Stimulated activated CD8-positive, alpha-beta memory T cell treated with anti-CD3 and anti-CD28 coated beads, Interleukin-7, amount 100 ng/mL, for 1 hour (primary cell): ENCODE results near the gene NHP2.
"Not testable (repeated sequence)": the region's sequence is repeated elsewhere in the genome, so short reads cannot be mapped to it uniquely, and the experiment has no call there.

Source experiments
- DNase-seq, 2 donors: peaks; one replicate each; pipeline ENCODE4 v3.0.0-alpha.2; 2020; ENCODE audit warnings: low read depth in 2 of 2

Gene NHP2

GRCh38 chr5:178153530-178154340, at the start of gene NHP2:
NHP2 (minus strand) TSS chr5:178153885; CDS start chr5:178153817, 68 bp downstream.
- peak; percentile 94 to 97 for DNase-seq

GRCh38 chr5:178202541-178202940, 48.9 kb upstream of the NHP2 start:
- DNase-seq = no peak

- DNase-seq = no peak
These were observed 48.2 kb upstream of the NHP2 start for GRCh38 chr5:178201927-178202235.

- DNase-seq = no peak
These were observed 47.7 kb upstream of the NHP2 start for GRCh38 chr5:178201221-178201926.

- no peak for DNase-seq
These were observed 46.1 kb upstream of the NHP2 start for GRCh38 chr5:178199581-178200434.

- no peak for DNase-seq
These were observed 45.0 kb upstream of the NHP2 start for GRCh38 chr5:178198706-178199105.

- not testable (repeated sequence) for DNase-seq
These were observed 44.5 kb upstream of the NHP2 start for GRCh38 chr5:178198151-178198550.

- no peak for DNase-seq
These were observed 43.3 kb upstream of the NHP2 start for GRCh38 chr5:178196986-178197385.

- no peak for DNase-seq
These were observed 42.7 kb upstream of the NHP2 start for GRCh38 chr5:178196281-178196812.

- no peak for DNase-seq
These were observed 40.3 kb upstream of the NHP2 start for GRCh38 chr5:178194026-178194425.

- no peak for DNase-seq
These were observed 39.6 kb upstream of the NHP2 start for GRCh38 chr5:178193251-178193809.

GRCh38 chr5:178192787-178193186, 39.1 kb upstream of the NHP2 start:
- no peak for DNase-seq

- no peak for DNase-seq
These were observed 38.6 kb upstream of the NHP2 start for GRCh38 chr5:178192244-178192643.

- no peak for DNase-seq
These were observed 38.0 kb upstream of the NHP2 start for GRCh38 chr5:178191661-178192060.

GRCh38 chr5:178189433-178189832, 35.7 kb upstream of the NHP2 start:
- DNase-seq = no peak

- DNase-seq = no peak
These were observed 33.3 kb upstream of the NHP2 start, which contains the start of gene GMCL2 for GRCh38 chr5:178187014-178187413. GMCL2 (minus strand) TSS chr5:178187371; CDS start chr5:178187299, 72 bp downstream.

- no peak for DNase-seq
These were observed 32.7 kb upstream of the NHP2 start for GRCh38 chr5:178186427-178186826.

GRCh38 chr5:178182158-178182876, 28.6 kb upstream of the NHP2 start:
- DNase-seq = no peak

- DNase-seq = no peak
These were observed 26.6 kb upstream of the NHP2 start for GRCh38 chr5:178180141-178180863.

GRCh38 chr5:178177569-178177968, 23.9 kb upstream of the NHP2 start:
- DNase-seq = no peak
